Stimulated activated effector memory CD8-positive, alpha-beta T cell treated with anti-CD3 and anti-CD28 coated beads, Interleukin-12 subunit alpha, Interleukin-12 subunit beta, amount 100 ng/mL, for 72 hours (primary cell): ENCODE results near the gene HECTD2.
"Not testable (repeated sequence)": the region's sequence is repeated elsewhere in the genome, so short reads cannot be mapped to it uniquely, and the experiment has no call there.

Experiments
- ATAC-seq: fragments of 150-1000 bp; cut with Tn5 transposase; 2 replicates; pipeline ENCODE4 v1.10.0; 2021
- DNase-seq, 2 donors: peaks; one replicate each; pipeline ENCODE4 v3.0.0; 2021 to 2022; ENCODE audit warnings: low spot score in 2 of 2
- H3K27ac Mint-ChIP-seq: one replicate; pipeline ENCODE4 v1.8.0; 2022; ENCODE audit warnings: mild to moderate bottlenecking, mixed read lengths
- H3K36me3 Mint-ChIP-seq: one replicate; pipeline ENCODE4 v1.8.0; 2022; ENCODE audit warnings: mild to moderate bottlenecking, mixed read lengths
- H3K4me1 Mint-ChIP-seq: one replicate; pipeline ENCODE4 v1.8.0; 2022; ENCODE audit warnings: mixed read lengths
- H3K4me3 Mint-ChIP-seq: one replicate; pipeline ENCODE4 v1.8.0; 2022; ENCODE audit warnings: mild to moderate bottlenecking, mixed read lengths
- H3K9me3 Mint-ChIP-seq: one replicate; pipeline ENCODE4 v1.8.0; 2022; ENCODE audit warnings: mixed read lengths

Gene HECTD2

DNA sequence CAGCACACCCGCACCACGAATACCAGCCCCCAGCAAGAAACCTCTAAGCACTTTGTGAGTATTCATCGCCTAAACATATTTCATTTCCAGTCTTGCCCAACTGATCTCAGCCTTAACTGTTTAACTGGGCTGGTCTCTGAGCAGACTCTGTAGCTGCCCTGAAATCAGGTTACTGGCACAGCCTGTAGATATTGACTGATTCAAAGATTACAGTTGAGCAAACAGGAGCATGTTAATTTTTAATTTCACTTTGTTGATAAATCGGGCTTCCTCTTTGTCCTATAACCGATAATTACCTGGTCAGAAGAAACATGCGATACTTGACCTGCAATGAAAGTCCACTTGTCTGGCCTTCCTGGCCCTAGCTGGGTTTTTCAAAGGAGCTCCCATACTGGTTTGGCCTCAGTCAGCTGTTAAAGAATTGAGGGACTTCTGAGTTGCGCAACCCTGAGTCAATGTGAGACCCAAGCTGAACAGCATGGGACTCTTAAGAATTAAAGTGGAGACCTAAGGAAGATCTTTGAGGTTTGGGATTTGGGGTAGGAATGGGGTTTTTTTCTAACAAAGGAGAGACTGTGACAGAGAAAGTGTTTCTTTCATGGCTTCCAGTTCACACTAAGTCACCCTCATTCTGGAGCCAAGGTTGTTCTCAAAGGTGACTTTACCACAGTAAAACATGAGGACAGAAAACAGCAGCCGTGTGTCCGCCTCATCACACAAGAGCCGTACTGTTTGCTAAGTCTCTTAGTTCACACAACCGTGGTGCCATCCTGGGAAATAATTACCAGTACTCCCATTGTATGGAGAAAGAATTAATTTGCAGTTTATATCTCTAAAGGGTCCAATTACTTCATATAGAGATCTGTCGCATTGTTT, 146.8 kb downstream of the HECTD2 start:
- no peak for DNase-seq
- no peak for ATAC-seq
- Mint-ChIP-seq H3K36me3 (no peaks in the 10 kb centered on the region), H3K4me1 (no peaks in the 10 kb centered on the region), H3K4me3 (no peak overlapping the region), H3K9me3 (no peaks in the 10 kb centered on the region), H3K27ac (no peak overlapping the region)

DNA sequence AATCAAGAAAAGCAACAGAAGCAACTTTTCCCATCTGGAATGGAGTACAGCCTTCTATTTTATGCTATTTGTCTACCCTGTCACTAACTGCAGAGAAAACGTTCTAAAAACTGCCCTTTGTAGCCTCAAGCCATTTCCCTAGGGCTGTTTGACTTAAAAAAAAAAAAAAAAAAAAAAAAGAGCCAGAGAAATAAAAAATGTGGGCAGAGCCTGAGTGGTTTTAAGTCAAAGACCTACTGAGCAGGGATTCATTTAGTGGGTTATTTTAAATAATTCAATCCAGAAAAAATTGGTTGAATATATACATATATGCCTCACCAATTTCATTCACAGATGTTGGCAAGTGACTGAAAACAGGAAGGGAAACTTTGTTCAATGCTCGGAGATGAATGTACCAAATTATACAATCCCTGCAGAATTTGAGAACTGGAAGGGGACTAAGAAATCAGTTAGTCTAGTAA, 147.5 kb downstream of the HECTD2 start:
- no peaks in the 10 kb centered on the region for H3K4me1 Mint-ChIP-seq
- no peaks in the 10 kb centered on the region for H3K9me3 Mint-ChIP-seq
- no peaks in the 10 kb centered on the region for H3K36me3 Mint-ChIP-seq
- no peak overlapping the region for H3K27ac Mint-ChIP-seq
- no peak overlapping the region for H3K4me3 Mint-ChIP-seq
- DNase-seq (no peak), ATAC-seq (no peak)

DNA sequence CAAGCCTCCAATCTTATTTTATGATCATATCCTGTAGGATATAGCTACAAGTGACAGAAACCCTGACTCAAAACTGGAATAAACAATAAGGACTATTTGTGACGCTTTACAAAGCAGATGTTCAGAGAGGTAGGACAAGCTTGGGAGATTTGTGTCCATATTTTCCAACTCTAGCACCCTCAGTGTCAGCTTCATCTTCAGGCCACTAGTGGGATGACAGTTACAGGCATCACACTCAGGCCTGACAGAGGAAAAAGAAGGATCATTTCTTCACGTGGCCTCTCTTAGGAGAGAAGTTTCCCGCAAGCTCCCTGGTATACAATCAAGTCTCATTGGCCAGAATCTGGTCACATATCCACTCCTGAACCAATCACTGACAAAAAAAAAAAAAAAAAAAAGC, 148.3 kb downstream of the HECTD2 start:
- ATAC-seq = no peak

DNA sequence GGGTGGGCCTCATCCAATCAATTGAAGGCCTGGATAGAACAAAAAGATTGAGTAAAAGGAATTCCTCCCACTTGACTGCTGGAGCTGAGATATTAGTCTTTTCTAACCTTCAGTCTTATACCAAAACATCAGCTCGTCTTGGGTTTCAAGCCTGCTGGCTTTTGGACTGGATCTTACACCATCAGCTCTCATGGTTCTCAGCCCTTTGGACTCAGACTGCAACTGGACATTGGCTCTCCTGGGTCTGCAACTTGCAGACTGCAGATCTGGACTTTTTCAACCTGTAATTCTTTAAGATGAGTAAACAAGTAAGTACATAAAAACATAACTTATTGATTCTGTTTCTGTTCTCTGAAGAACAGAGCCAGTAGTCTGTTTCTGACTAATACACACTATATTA, 149.0 kb downstream of the HECTD2 start:
- Mint-ChIP-seq H3K4me3 (no peak overlapping the region), H3K27ac (no peak overlapping the region), H3K36me3 (no peaks in the 10 kb centered on the region), H3K4me1 (no peaks in the 10 kb centered on the region), H3K9me3 (no peaks in the 10 kb centered on the region)
- no peak for ATAC-seq
- DNase-seq = no peak

More for the DNA sequence above, 148.3 kb downstream of the HECTD2 start:
- DNase-seq = no peak
- H3K27ac Mint-ChIP-seq = no peak overlapping the region
- no peak overlapping the region for H3K4me3 Mint-ChIP-seq
- no peaks in the 10 kb centered on the region for H3K4me1 Mint-ChIP-seq
- no peaks in the 10 kb centered on the region for H3K9me3 Mint-ChIP-seq
- H3K36me3 Mint-ChIP-seq = no peaks in the 10 kb centered on the region

DNA sequence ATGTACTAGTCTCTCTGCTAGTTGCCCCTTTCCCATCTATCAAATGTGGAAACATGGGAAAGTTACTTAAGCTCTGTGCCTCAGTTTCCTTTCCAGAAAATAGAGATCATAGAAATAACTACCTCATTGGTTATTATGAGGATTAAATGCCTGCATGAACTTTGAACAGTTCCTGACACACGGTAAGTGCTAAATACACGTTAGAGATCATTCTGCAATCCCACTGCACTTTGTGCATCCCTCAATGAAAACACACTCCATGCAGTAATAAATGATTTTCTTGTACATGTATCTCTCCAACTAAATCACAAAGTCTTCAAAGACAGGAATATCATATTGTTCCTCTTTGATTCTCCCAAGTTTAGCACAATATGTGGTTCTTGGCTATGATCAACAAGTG, 149.6 kb downstream of the HECTD2 start:
- Mint-ChIP-seq H3K4me3 (no peak overlapping the region), H3K4me1 (no peaks in the 10 kb centered on the region), H3K36me3 (no peaks in the 10 kb centered on the region), H3K9me3 (no peaks in the 10 kb centered on the region), H3K27ac (no peak overlapping the region)
- no peak for DNase-seq
- no peak for ATAC-seq

DNA sequence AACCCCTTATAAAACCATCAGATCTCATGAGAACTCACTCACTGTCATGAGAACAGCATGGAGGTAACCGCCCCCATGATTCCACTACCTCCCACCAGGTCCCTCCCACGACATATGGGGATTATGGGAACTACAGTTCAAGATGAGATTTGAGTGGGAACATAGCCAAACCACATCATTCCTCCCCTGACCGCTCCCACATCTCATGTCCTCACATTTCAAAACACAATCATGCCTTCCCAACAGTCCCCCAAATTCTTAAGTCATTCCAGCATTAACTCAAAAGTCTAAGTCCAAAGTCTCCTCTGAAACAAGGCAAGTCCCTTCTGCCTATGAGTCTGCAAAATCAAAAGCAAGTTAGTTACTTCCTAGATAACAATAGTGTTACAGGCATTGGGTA, 150.7 kb downstream of the HECTD2 start:
- H3K9me3 Mint-ChIP-seq, H3K4me3 Mint-ChIP-seq, H3K27ac Mint-ChIP-seq, ATAC-seq, H3K36me3 Mint-ChIP-seq, DNase-seq, H3K4me1 Mint-ChIP-seq: not testable (repeated sequence)

DNA sequence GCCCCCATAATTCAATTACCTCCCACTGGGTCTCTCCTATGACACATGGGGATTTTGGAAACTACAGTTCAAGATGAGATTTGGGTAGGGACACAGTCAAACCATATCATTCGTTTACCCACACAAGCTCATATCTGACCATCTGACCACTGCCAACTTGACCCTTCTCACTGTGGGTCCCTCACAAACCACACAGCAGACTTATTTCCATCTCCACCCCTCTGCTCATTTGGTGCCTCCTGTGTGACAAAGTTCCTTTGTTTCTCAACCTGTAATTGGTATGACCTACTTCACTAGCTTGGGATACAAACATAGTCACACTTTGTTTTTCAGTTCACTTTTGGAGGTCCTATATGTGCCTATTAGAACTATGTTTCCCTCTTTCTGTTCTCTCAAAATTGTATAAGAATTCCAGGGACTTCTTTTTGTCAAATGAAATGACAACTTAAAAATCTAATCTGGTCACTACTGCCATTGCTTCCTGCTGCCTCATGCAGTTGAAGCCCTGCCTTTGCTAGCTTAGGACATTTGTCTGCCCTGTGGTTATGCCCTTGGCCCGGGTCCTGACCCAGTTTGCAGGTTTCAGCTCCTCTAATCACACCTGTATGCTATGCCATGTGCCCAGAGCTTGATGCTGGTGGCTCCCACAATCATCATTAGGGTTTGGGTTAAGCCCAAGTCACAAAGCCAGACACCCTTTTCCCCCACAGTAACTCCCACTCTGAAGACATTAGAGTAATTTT, 152.9 kb downstream of the HECTD2 start:
- DNase-seq (no peak), ATAC-seq (no peak)
- Mint-ChIP-seq H3K36me3 (no peaks in the 10 kb centered on the region), H3K9me3 (no peaks in the 10 kb centered on the region), H3K27ac (no peak overlapping the region), H3K4me3 (no peak overlapping the region), H3K4me1 (no peaks in the 10 kb centered on the region)

DNA sequence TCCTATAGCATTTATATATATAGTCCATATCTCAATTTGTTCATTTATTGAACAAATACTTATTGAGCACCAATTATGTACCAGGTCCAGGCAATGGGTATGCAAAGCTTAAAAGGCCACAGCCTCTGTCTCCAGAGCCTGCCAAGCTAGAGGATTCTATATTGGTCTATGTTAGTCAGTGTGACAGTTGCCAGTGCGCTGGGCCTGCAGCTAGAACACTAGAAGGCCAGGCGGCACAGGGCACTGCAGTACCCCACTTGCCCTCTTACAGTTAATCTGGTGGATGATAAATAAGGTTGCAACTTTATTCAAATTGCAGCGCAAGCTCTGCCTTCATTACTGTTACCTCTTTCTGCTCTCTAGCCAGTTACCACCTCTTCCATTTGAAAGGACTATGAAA, 153.9 kb downstream of the HECTD2 start:
- DNase-seq = no peak
- ATAC-seq = no peak
- Mint-ChIP-seq H3K9me3 (no peaks in the 10 kb centered on the region), H3K4me1 (no peaks in the 10 kb centered on the region), H3K36me3 (no peaks in the 10 kb centered on the region), H3K27ac (no peak overlapping the region), H3K4me3 (no peak overlapping the region)
